Measurements from ENCODE around the gene RBM28.

DNA sequence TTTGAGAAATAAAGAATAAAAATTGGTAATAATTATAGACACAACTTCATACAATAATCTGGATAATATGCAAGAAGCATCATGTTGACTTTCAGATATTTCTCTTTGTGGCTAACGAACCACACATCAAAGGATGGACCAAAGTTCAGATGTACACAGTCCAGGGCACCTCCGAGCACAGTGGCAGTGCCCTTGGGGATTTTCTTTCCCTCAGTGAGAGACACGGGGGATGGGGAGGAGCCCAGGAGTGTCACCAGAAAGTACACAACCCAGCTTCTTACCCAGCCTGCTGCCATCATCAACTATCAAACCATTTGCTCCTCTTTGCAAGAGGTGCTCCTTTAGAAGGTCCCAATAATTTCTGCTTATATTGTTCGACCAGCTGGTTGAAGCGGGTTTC lies 33.2 kb downstream of the RBM28 start:
- TF ChIP-seq, protein P1, sequence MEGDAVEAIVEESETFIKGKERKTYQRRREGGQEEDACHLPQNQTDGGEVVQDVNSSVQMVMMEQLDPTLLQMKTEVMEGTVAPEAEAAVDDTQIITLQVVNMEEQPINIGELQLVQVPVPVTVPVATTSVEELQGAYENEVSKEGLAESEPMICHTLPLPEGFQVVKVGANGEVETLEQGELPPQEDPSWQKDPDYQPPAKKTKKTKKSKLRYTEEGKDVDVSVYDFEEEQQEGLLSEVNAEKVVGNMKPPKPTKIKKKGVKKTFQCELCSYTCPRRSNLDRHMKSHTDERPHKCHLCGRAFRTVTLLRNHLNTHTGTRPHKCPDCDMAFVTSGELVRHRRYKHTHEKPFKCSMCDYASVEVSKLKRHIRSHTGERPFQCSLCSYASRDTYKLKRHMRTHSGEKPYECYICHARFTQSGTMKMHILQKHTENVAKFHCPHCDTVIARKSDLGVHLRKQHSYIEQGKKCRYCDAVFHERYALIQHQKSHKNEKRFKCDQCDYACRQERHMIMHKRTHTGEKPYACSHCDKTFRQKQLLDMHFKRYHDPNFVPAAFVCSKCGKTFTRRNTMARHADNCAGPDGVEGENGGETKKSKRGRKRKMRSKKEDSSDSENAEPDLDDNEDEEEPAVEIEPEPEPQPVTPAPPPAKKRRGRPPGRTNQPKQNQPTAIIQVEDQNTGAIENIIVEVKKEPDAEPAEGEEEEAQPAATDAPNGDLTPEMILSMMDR (IDR thresholded peaks at IDR 0.05; ENCODE audit: poor library complexity, severe bottlenecking) = no peak
- TF ChIP-seq EP300 (conservative IDR thresholded peaks at IDR 0.05; ENCODE audit: poor library complexity, severe bottlenecking) (no peak), POLR2AphosphoS5 (IDR thresholded peaks at IDR 0.05) (no peak), TAF1 (IDR thresholded peaks at IDR 0.05; ENCODE audit: low read depth) (no peak), EZH2 (IDR thresholded peaks at IDR 0.05; ENCODE audit: borderline replicate concordance, insufficient read depth, low read length, poor library complexity, severe bottlenecking) (no peak), RAD21 (conservative IDR thresholded peaks at IDR 0.05) (no peak)
- TF ChIP-seq, protein P2, sequence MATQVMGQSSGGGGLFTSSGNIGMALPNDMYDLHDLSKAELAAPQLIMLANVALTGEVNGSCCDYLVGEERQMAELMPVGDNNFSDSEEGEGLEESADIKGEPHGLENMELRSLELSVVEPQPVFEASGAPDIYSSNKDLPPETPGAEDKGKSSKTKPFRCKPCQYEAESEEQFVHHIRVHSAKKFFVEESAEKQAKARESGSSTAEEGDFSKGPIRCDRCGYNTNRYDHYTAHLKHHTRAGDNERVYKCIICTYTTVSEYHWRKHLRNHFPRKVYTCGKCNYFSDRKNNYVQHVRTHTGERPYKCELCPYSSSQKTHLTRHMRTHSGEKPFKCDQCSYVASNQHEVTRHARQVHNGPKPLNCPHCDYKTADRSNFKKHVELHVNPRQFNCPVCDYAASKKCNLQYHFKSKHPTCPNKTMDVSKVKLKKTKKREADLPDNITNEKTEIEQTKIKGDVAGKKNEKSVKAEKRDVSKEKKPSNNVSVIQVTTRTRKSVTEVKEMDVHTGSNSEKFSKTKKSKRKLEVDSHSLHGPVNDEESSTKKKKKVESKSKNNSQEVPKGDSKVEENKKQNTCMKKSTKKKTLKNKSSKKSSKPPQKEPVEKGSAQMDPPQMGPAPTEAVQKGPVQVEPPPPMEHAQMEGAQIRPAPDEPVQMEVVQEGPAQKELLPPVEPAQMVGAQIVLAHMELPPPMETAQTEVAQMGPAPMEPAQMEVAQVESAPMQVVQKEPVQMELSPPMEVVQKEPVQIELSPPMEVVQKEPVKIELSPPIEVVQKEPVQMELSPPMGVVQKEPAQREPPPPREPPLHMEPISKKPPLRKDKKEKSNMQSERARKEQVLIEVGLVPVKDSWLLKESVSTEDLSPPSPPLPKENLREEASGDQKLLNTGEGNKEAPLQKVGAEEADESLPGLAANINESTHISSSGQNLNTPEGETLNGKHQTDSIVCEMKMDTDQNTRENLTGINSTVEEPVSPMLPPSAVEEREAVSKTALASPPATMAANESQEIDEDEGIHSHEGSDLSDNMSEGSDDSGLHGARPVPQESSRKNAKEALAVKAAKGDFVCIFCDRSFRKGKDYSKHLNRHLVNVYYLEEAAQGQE (IDR thresholded peaks at IDR 0.05; ENCODE audit: borderline replicate concordance) = no peak

Measured in neural cell (in vitro differentiated cells).